Measurements from ENCODE around the gene LARP1. TPM values are rescaled to one million over a fixed set of nuclear protein-coding genes. Genes with fewer than 3 reads are reported as not detected.
"Not testable (repeated sequence)": the region's sequence is repeated elsewhere in the genome, so short reads cannot be mapped to it uniquely, and the experiment has no call there.

LARP1 gene
- total RNA-seq, 1 donor from 2014 or later = 231 TPM

GRCh38 chr5:154820383-154820782 lies 65.2 kb downstream of the LARP1 start:
- intact Hi-C loops (cut with micrococcal nuclease) = no loop called here

- intact Hi-C loops (cut with micrococcal nuclease) = not testable (repeated sequence)
These were observed 67.7 kb downstream of the LARP1 start for GRCh38 chr5:154822896-154823295.

GRCh38 chr5:154823605-154824004 lies 68.4 kb downstream of the LARP1 start:
- intact Hi-C loops (cut with micrococcal nuclease) = no loop called here

- intact Hi-C loops (cut with micrococcal nuclease) = no loop called here
These were observed 68.9 kb downstream of the LARP1 start for GRCh38 chr5:154824070-154824469.

DNA sequence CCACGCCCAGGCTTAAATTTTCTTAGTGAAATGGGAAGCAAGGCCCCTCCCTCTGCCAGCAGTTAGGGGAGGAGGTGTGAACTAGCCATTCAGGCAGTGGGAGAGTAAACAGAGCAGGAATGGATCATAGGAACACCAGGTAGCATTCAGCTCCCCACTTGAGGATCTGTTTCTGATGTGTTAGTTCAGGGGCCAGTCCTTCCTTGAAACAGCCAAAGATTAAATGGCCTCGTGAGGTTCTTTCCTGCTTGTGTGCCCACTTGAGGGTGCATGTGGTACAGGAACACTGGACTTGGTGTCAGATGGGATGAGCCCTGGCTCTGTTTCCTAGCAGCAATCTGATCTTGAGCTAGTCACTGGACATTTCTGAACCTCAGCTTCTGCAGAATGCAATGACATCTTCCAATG lies 74.0 kb downstream of the LARP1 start:
- intact Hi-C loops (cut with micrococcal nuclease) = no loop called here

DNA sequence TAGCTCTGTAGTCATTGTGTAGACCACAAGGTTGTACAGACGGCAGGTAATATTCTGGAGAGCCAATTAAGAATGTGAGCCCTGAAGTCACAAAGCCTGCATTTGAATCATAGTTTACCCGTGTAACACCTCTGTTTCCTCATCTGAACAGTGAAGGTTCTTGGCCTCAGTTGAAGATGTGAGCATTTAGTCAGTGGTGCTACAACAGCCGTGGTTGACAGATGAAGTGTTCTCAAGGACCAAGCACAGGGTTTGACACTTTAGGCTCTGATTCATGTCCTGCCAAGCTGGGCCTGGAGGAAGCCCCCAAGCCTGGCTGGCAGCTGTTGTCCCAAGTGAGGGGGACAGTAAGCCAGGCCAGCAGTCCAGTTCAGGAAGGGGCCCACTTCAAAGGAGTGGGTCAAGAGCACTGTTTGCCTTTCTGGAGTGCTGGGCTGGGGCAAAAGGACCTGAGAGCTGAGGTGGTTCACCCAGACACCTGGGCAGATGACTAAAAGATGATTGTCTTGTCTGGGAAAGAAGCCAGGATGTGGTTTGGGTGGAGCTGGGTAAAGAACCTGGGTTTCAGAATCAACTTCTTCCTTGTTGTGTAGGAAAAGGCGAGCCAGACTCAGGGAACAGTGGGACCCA lies 74.5 kb downstream of the LARP1 start:
- intact Hi-C loops (cut with micrococcal nuclease) = no loop called here

DNA sequence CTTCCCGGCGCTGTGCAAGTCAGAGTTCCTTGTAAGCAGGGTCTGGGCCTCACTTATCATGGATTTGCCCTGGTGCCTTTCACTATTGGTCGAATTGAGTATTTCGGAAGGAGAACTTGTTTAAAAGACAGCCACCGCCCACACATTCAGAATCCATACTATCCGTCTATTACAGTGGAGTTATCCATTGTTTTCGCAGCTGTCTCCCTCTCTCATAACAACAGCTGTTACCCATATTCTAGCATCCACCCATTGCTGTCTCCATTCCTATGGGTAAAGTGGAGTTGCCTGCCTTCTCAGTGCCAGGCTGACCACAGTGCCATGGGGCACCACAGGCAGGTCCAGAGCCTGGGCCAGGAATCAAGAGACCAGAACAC lies 75.0 kb downstream of the LARP1 start:
- intact Hi-C loops (cut with micrococcal nuclease) = no loop called here

- intact Hi-C loops (cut with micrococcal nuclease) = no loop called here
These were observed 75.4 kb downstream of the LARP1 start for GRCh38 chr5:154830596-154830995.

GRCh38 chr5:154831451-154831850 lies 76.3 kb downstream of the LARP1 start:
- intact Hi-C loops (cut with micrococcal nuclease) = no loop called here

- intact Hi-C loops (cut with micrococcal nuclease) = not testable (repeated sequence)
These were observed 77.6 kb downstream of the LARP1 start for GRCh38 chr5:154832804-154833203.

- intact Hi-C loops (cut with micrococcal nuclease) = no loop called here
These were observed 78.9 kb downstream of the LARP1 start for GRCh38 chr5:154834053-154834452.

DNA sequence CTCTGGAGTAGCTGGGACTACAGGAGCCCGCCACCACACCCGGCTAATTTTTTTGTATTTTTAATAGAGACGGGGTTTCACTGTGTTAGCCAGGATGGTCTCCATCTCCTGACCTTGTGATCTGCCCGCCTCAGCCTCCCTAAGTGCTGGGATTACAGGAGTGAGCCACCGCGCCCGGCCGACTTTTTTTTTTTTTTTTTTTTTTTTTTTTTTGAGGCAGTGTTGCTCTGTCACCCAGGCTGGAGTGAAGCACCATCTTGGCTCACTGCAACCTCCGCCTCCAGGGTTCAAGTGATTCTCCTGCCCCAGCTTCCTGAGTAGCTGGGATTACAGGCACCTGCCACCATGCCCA lies 80.5 kb downstream of the LARP1 start:
- intact Hi-C loops (cut with micrococcal nuclease) = not testable (repeated sequence)

DNA sequence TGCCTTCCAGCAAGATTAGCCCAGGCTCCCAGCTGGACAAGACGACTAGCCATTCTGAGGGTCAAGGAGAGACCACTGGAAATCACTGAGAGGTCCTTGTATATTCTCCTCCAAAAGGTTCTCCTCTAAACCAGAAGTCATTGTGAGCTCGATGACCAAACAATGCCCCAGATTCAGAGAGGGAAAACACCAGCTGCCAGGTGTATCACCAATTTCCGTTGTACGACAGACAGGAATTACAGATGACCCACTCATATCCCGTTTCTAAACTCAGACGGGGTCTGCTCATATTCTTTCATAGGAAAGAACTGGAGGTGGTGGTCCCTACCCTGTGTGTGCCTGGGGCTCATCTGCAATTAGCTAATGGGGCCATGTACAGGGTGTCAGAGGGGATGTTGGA lies 81.0 kb downstream of the LARP1 start:
- intact Hi-C loops (cut with micrococcal nuclease) = no loop called here

DNA sequence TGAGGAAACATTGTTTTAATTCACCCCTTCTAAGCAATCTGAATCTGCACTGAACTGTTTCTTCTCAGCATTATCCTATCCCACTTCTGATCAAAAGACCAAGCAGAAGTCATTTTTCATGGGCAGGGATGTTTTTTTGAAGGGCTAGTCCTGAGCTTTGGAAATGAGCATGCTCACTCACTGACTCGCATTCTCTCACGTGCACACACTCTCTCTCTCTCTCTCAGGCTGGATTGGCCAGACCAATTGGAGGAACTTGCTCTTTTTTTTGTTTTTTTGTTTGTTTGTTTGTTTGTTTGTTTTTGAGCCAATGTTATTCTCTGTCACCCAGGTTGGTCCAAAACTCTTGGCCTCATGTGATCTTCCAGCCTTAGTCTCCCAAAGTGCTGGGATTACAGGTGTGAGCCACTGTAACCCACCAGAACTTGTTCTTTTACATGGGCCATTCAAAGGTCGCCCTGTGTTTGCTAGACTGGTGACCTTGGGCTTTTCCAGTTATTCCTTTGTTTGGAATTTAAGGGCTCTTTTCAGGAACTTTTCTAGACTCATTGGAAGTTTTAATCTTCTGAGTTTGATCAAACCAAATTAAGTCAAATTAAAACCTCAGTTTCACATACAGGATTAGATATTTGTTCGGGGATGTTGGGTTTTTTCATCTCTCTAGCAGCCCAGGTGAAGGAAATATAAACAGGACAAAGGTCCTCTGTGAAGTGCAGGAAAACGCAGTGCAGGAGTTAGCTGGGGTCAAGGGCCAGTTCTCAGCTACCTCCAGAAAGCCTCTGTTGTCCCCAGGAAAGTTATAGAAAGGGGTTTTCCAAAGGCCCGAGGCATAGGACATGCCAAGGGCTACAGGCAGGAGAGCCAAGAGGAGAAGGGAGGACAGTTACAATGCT lies 82.1 kb downstream of the LARP1 start:
- intact Hi-C loops (cut with micrococcal nuclease) = no loop called here

DNA sequence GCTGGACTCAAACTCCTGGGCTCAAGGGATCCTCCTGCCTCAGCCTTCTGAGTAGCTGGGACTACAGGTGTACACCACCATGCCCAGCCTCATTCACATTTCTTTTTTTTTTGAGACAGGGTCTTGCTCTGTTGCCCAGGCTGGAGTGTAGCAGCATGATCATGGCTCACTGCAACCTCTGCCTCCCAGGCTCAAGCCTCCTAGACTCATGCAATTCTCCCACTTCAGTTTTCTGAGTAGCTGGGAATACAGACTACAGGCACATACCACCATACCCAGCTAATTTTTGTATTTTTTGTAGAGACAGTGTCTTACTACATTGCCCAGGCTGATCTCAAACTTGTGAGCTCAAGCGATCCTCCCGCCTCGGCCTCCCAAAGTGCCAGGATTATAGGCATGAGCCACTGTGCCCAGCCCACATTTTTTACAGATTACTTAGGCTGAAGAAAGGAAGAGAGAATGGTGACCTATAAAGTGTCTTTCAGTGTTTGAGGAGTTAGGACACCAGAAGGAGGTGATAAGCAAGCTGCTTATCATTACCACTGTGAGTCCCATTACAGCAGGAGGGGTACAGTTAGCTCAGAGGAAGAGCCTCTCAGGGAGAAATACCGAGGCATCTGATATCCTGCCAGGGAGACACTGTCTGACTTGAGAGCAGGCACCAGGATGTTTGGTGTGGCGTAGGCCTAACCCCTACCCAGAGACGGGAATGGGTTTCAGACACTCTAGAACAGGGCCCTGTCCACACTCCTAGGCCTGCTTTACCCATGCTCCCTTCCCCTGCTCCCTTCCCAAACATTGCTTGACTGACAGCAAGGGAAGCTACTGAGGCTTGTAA lies 85.5 kb downstream of the LARP1 start:
- intact Hi-C loops (cut with micrococcal nuclease) = no loop called here

DNA sequence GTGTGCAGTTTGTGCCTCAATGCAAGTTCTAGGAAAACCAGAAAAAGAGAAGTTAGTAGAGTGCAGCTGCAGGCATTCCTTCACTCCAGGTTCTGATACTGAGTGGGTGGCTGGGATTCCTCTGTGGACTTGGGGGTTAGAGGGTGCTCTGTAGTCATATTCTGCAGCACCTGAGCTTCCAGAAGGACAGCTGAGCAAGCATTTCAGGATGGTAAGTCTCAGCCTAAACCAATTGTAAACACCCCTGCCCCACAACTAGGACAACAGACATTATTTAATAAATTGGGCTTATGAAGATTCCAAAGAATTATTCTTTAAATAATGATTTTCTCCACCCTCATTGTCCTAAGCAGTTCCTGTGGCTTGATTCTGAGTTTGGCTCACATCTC lies 86.1 kb downstream of the LARP1 start:
- intact Hi-C loops (cut with micrococcal nuclease) = no loop called here

- intact Hi-C loops (cut with micrococcal nuclease) = no loop called here
These were observed 87.7 kb downstream of the LARP1 start for GRCh38 chr5:154842689-154843530.

- intact Hi-C loops (cut with micrococcal nuclease) = no loop called here
These were observed 89.6 kb downstream of the LARP1 start for GRCh38 chr5:154844809-154845208.

DNA sequence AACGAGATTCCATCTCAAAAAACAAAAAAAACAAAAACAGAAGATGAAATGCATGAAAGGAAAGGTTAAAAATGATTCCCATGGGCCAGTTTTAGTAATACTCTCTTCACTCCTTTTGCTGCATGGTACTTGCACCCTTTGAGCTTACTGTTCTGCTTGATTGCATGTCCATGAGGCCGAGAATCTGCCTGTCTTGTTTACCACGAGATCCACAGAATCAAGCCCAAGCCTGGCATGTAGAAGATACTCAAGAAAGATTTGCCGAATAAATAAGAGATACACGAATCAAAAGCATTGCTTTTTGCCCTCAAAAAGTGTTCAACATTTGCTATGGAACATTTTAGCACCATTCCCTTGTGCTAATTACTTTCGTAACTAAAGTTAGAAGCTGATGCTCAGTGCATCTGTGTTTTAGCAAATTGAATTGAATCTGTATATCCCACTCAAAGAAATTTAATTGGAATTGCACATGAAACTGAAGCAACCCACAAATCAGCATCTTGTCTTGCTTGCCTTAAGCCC lies 94.1 kb downstream of the LARP1 start:
- intact Hi-C loops (cut with micrococcal nuclease) = no loop called here

DNA sequence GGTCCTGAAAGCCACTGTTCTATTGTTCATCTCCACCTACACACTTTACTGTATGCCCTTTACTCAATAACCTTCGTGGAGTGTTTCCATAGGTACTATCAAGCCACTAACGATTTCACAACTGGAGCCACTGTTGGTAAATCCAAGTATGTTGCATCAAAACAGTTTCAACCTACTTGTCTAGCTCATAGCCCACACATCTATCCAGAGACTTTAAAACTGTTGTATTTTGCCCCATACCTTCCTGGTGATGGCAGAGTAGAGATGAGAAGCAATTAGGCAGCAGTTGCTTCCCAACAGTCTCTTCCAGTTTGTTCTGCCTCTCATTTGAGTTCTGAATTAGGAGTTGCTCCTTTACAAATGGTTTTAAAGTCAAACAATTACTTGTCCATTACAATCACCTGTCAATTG lies 94.6 kb downstream of the LARP1 start:
- intact Hi-C loops (cut with micrococcal nuclease) = no loop called here

All from T-helper 2 cell treated with Interferon-gamma antibody and Interleukin-4, amounts not matched to agents 100 ng/mL and 5 ng/mL, for 36 hours (primary cell).